Measurements from ENCODE around the gene RGS7. TPM values are rescaled to one million over a fixed set of nuclear protein-coding genes. Genes with fewer than 3 reads are reported as not detected.
"Not testable (repeated sequence)": the region's sequence is repeated elsewhere in the genome, so short reads cannot be mapped to it uniquely, and the experiment has no call there.

RGS7 gene
- total RNA-seq, 1 experiment from 2014 or later: 0.10 TPM

GRCh38 chr1:240790856-240791255 is 566.1 kb downstream of the RGS7 start:
- CTCF ChIA-PET: no interaction called here
- Histone ChIP-seq H3K27ac (ENCODE audit: low read length) (no peak overlapping the region), H3K9me3 (ENCODE audit: control insufficient read depth, insufficient read depth, low read depth, low read length) (no peaks in the 10 kb centered on the region), H3K36me3 (ENCODE audit: control insufficient read depth, insufficient read depth, low read length) (no peaks in the 10 kb centered on the region), H3K4me3 (ENCODE audit: low read depth in 2 of 2, low read length in 2 of 2) (no peak overlapping the region), H3K27me3 (ENCODE audit: control insufficient read depth, insufficient read depth, low read length) (no peaks in the 10 kb centered on the region), H3K4me1 (ENCODE audit: control insufficient read depth, insufficient read depth, low read length) (no peaks in the 10 kb centered on the region)
- DNase-seq (ENCODE audit: low read depth, low spot score): no peak
- intact Hi-C loops (cut with micrococcal nuclease; ENCODE audit: unreplicated experiment): no loop called here
- no peak for ATAC-seq
- POLR2A ChIA-PET: no interaction called here
- in situ Hi-C loops (cut with HindIII; ENCODE audit: low pct_unique_long_range_greater_than_20kb, low sequenced_read_pairs): no loop called here
- BruUV-seq (replicated peaks): no TSS peak
- TF ChIP-seq, protein P1, sequence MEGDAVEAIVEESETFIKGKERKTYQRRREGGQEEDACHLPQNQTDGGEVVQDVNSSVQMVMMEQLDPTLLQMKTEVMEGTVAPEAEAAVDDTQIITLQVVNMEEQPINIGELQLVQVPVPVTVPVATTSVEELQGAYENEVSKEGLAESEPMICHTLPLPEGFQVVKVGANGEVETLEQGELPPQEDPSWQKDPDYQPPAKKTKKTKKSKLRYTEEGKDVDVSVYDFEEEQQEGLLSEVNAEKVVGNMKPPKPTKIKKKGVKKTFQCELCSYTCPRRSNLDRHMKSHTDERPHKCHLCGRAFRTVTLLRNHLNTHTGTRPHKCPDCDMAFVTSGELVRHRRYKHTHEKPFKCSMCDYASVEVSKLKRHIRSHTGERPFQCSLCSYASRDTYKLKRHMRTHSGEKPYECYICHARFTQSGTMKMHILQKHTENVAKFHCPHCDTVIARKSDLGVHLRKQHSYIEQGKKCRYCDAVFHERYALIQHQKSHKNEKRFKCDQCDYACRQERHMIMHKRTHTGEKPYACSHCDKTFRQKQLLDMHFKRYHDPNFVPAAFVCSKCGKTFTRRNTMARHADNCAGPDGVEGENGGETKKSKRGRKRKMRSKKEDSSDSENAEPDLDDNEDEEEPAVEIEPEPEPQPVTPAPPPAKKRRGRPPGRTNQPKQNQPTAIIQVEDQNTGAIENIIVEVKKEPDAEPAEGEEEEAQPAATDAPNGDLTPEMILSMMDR (IDR thresholded peaks at IDR 0.05): no peak

- CTCF ChIA-PET: no interaction called here
- POLR2A ChIA-PET: no interaction called here
- Histone ChIP-seq H3K4me1 (ENCODE audit: control insufficient read depth, insufficient read depth, low read length) (no peaks in the 10 kb centered on the region), H3K4me3 (ENCODE audit: low read depth in 2 of 2, low read length in 2 of 2) (no peak overlapping the region), H3K36me3 (ENCODE audit: control insufficient read depth, insufficient read depth, low read length) (no peaks in the 10 kb centered on the region), H3K27ac (ENCODE audit: low read length) (no peak overlapping the region), H3K27me3 (ENCODE audit: control insufficient read depth, insufficient read depth, low read length) (no peaks in the 10 kb centered on the region), H3K9me3 (ENCODE audit: control insufficient read depth, insufficient read depth, low read depth, low read length) (no peaks in the 10 kb centered on the region)
- in situ Hi-C loops (cut with HindIII; ENCODE audit: low pct_unique_long_range_greater_than_20kb, low sequenced_read_pairs) (no loop called here), intact Hi-C loops (cut with micrococcal nuclease; ENCODE audit: unreplicated experiment) (no loop called here)
- DNase-seq (ENCODE audit: low read depth, low spot score): no peak
- no peak for ATAC-seq
- BruUV-seq (replicated peaks): no TSS peak
- TF ChIP-seq SIN3A (IDR thresholded peaks at IDR 0.05; ENCODE audit: borderline replicate concordance, insufficient read depth, low read depth, low read length) (no peak), POLR2AphosphoS5 (IDR thresholded peaks at IDR 0.05; ENCODE audit: low read depth, low read length) (no peak), TCF7L2 (IDR thresholded peaks at IDR 0.05; ENCODE audit: low read depth, low read length) (no peak)
- TF ChIP-seq, protein P1 (IDR thresholded peaks at IDR 0.05): no peak
Observed at GRCh38 chr1:240786880-240787279, 570.1 kb downstream of the RGS7 start.

DNA sequence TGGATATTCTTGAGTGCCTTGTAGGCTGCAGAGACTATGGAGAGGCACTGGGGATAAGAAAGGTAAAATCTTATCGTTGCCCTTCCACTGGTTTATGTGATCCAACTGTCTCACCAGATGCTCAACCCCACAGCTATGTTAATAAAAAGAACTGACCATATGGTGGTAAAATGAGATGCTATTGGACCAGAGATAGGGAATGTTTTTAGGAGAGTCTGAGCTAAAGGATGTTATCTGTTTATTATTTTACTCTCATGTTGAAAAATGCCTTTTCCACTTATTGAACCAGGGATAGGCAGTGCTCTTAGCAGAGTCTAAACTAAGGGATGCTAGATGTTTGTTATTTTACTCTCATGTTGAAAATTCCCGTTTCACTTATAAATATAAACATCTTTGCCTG is 572.2 kb downstream of the RGS7 start:
- ChIA-PET POLR2A (no interaction called here), CTCF (no interaction called here)
- no TSS peak for BruUV-seq (replicated peaks)
- no peaks in the 10 kb centered on the region for H3K36me3 ChIP-seq (ENCODE audit: control insufficient read depth, insufficient read depth, low read length)
- peak overlapping the region in 1 of 2 experiments; percentile 53; a peak in 1 of 4 replicates for H3K4me3 ChIP-seq (ENCODE audit: low read depth in 2 of 2, low read length in 2 of 2)
- TF ChIP-seq TCF7L2 (IDR thresholded peaks at IDR 0.05; ENCODE audit: low read depth, low read length): no peak
- TF ChIP-seq POLR2AphosphoS5 (IDR thresholded peaks at IDR 0.05; ENCODE audit: low read depth, low read length): no peak
- TF ChIP-seq, protein P2, sequence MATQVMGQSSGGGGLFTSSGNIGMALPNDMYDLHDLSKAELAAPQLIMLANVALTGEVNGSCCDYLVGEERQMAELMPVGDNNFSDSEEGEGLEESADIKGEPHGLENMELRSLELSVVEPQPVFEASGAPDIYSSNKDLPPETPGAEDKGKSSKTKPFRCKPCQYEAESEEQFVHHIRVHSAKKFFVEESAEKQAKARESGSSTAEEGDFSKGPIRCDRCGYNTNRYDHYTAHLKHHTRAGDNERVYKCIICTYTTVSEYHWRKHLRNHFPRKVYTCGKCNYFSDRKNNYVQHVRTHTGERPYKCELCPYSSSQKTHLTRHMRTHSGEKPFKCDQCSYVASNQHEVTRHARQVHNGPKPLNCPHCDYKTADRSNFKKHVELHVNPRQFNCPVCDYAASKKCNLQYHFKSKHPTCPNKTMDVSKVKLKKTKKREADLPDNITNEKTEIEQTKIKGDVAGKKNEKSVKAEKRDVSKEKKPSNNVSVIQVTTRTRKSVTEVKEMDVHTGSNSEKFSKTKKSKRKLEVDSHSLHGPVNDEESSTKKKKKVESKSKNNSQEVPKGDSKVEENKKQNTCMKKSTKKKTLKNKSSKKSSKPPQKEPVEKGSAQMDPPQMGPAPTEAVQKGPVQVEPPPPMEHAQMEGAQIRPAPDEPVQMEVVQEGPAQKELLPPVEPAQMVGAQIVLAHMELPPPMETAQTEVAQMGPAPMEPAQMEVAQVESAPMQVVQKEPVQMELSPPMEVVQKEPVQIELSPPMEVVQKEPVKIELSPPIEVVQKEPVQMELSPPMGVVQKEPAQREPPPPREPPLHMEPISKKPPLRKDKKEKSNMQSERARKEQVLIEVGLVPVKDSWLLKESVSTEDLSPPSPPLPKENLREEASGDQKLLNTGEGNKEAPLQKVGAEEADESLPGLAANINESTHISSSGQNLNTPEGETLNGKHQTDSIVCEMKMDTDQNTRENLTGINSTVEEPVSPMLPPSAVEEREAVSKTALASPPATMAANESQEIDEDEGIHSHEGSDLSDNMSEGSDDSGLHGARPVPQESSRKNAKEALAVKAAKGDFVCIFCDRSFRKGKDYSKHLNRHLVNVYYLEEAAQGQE (IDR thresholded peaks at IDR 0.05; ENCODE audit: insufficient read depth in 1 of 2, low read depth in 2 of 2, low read length in 1 of 2): no peak
- TF ChIP-seq, protein P1 (IDR thresholded peaks at IDR 0.05): no peak
- no peak for TF ChIP-seq SIN3A (IDR thresholded peaks at IDR 0.05; ENCODE audit: borderline replicate concordance, insufficient read depth, low read depth, low read length)
- 0 out of 2 replicates have a peak, but pooled peaks have one; percentile 58 for ATAC-seq
- H3K9me3 ChIP-seq (ENCODE audit: control insufficient read depth, insufficient read depth, low read depth, low read length): no peaks in the 10 kb centered on the region
- no peaks in the 10 kb centered on the region for H3K4me1 ChIP-seq (ENCODE audit: control insufficient read depth, insufficient read depth, low read length)
- H3K27ac ChIP-seq (ENCODE audit: low read length): no peak overlapping the region
- no peaks in the 10 kb centered on the region for H3K27me3 ChIP-seq (ENCODE audit: control insufficient read depth, insufficient read depth, low read length)
- in situ Hi-C loops (cut with HindIII; ENCODE audit: low pct_unique_long_range_greater_than_20kb, low sequenced_read_pairs) (no loop called here), intact Hi-C loops (cut with micrococcal nuclease; ENCODE audit: unreplicated experiment) (no loop called here)
- no peak for DNase-seq (ENCODE audit: low read depth, low spot score)

DNA sequence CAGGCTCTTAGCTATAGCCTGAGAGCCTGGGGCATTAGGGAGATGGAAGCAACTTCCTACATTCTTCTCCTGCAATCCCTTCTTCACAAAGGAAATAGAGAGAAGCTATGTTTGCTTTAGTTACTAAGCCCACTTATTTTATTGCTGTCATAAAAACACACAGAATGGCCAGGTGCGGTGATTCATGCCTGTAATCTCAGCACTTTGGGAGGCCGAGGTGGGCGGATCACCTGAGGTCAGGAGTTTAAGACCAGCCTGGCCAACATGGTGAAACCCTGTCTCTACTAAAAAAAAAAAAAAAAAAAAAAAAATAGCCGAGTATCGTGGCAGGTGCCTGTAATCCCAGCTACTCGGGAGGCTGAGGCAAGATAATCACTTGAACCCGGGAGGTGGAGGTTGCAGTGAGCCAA is 573.3 kb downstream of the RGS7 start:
- H3K4me1 ChIP-seq (ENCODE audit: control insufficient read depth, insufficient read depth, low read length); POLR2A ChIA-PET; H3K27me3 ChIP-seq (ENCODE audit: control insufficient read depth, insufficient read depth, low read length); DNase-seq (ENCODE audit: low read depth, low spot score); intact Hi-C loops (cut with micrococcal nuclease; ENCODE audit: unreplicated experiment); H3K27ac ChIP-seq (ENCODE audit: low read length); in situ Hi-C loops (cut with HindIII; ENCODE audit: low pct_unique_long_range_greater_than_20kb, low sequenced_read_pairs); H3K9me3 ChIP-seq (ENCODE audit: control insufficient read depth, insufficient read depth, low read depth, low read length); CTCF ChIA-PET; H3K36me3 ChIP-seq (ENCODE audit: control insufficient read depth, insufficient read depth, low read length); BruUV-seq (replicated peaks): not testable (repeated sequence)
- peak; percentile 69; the same call in 1 of the 2 replicates for ATAC-seq
- peak overlapping the region; percentile 25 to 53; a peak in 3 of 4 replicates for H3K4me3 ChIP-seq (ENCODE audit: low read depth in 2 of 2, low read length in 2 of 2)
